AG10803 (cell line): Measurements from ENCODE around the gene ADGRG2.
A peak's percentile ranks its signal among the peaks of the same experiment; 100 is the strongest.

Source experiments
- DNase-seq: peaks from one replicate; pipeline ENCODE4 v3.0.0; 2010; ENCODE audit warnings: low read depth
- H3K4me3 ChIP-seq: 2 replicates; pipeline ENCODE4 v1.5.1; 2011; ENCODE audit warnings: mild to moderate bottlenecking, low read length, control low read depth
- TF ChIP-seq, protein P1 (sequence below): conservative IDR thresholded peaks from 2 replicates; pipeline ENCODE4 v1.5.1; 2011; ENCODE audit warnings: mild to moderate bottlenecking, low read length, control low read depth, inconsistent platforms

Gene ADGRG2

DNA sequence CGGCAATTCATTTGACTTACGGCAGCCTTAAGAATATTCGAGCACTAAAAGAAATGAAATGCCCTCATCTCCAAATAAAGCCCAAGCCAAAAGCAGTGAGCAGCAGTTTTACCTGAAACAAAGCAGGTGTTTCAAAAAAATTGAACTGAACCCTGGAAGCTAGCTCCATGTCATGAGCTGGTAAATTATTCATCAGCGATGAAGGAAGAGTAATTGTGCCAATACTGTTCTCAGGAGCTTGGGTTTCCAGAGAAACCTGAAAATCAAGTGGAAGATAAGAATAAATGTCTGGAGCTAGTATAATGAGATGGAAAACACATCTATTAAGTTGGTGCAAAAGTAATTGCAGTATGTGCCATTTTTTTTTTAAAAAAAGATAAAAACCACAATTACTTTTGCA lies 114.4 kb downstream of the ADGRG2 start:
- no peak for DNase-seq
- TF ChIP-seq, protein P1, sequence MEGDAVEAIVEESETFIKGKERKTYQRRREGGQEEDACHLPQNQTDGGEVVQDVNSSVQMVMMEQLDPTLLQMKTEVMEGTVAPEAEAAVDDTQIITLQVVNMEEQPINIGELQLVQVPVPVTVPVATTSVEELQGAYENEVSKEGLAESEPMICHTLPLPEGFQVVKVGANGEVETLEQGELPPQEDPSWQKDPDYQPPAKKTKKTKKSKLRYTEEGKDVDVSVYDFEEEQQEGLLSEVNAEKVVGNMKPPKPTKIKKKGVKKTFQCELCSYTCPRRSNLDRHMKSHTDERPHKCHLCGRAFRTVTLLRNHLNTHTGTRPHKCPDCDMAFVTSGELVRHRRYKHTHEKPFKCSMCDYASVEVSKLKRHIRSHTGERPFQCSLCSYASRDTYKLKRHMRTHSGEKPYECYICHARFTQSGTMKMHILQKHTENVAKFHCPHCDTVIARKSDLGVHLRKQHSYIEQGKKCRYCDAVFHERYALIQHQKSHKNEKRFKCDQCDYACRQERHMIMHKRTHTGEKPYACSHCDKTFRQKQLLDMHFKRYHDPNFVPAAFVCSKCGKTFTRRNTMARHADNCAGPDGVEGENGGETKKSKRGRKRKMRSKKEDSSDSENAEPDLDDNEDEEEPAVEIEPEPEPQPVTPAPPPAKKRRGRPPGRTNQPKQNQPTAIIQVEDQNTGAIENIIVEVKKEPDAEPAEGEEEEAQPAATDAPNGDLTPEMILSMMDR = no peak
- no peak overlapping the region for H3K4me3 ChIP-seq

DNA sequence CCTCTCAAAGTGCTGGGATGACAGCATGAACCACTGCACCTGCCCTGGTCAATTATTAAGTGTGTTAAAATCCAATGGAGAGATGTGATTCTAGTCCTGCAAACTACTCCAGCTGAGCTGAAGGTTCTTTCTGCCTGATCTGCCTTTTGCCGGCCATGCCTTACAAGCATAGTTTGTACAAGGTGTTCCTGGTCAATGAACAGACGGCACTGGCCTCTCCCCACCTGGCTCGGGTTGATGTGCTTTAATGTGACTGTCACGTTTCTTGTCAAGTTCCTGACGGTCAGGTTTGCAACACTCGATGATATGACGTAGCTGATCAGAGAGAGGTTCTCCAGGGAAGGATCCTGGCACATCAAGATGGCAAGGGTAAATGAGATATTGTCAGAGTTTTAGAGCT lies 115.3 kb downstream of the ADGRG2 start:
- H3K4me3 ChIP-seq = no peak overlapping the region
- TF ChIP-seq, protein P1 = no peak
- no peak for DNase-seq

DNA sequence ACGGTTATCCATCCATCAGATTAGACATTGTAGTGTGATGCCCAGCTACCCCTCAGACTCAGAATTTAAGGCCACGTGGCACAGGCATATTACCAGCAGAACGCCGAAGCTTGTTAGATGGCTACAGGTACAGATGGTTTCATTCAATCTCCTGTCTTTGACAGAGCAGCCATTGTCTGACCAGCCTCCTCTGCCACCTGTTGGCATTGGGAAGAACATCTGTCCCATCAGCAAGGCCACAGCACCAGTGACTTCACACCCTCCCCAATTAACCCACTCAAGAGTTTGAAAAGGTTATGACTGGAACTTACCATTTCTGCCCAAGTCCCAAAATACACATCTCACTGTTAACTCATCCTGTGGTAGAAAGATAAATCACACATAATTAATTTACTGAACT lies 116.4 kb downstream of the ADGRG2 start:
- no peak for DNase-seq
- H3K4me3 ChIP-seq = no peak overlapping the region
- TF ChIP-seq, protein P1 = no peak

DNA sequence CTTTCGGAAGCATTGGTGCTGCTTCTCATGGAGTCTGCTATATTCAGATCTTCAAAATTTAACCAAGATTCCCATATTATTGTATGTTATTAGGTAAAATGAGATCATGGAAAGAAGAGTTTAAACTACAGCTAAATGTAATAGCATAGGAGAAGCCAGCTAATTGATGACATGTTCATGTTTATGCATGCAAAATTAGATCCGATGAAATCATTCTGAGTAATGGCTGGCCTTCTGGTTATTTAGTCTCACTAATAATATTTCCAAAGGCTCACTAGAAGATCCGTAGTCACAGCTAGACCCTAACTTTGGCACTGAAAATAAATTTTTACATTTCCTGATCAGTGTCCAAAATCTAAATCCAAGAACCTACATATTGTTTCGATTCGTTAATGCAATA lies 118.5 kb downstream of the ADGRG2 start:
- TF ChIP-seq, protein P1 = no peak
- DNase-seq = no peak
- no peak overlapping the region for H3K4me3 ChIP-seq

DNA sequence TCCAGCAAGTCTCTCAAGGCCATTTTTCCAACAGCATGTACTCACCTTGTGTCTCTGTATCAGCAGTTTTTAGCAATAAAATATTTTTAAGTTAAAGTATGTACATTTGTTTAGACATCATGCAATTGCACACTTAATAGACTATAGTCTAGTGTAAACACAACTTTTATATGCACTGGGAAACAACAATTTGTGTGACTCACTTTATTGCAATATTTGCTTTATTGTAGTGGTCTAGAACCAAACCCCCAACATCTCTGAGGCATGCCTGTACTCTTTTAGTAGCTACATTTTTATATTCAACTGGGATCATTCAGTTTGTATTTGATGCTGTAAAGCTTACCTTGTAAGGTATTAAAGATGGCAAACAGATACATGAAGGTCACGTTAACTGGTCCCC lies 123.6 kb downstream of the ADGRG2 start:
- DNase-seq = no peak

DNA sequence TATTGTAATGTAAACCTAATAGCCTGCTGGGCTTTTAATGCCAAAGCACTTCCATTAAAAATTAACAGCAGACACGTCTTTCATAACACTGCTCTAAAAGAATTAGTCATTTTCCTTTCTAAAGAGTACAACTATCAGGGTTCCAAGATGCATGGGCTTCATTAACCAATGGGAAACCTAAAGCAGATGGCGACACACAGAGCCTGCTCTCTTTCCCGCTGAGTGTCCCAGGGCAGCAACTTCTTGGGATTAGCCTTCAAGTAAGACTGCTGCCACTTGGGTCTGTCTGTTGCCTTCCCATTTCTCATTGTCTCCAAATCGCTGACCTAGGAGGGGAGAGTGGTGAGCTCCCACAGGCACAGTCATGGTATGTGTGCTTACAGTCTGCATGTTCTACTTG lies 124.4 kb downstream of the ADGRG2 start:
- H3K4me3 ChIP-seq = no peak overlapping the region
- peak; percentile 38 for DNase-seq
- TF ChIP-seq, protein P1 = no peak

More for the DNA sequence above, 123.6 kb downstream of the ADGRG2 start:
- H3K4me3 ChIP-seq = no peak overlapping the region
- TF ChIP-seq, protein P1 = no peak

DNA sequence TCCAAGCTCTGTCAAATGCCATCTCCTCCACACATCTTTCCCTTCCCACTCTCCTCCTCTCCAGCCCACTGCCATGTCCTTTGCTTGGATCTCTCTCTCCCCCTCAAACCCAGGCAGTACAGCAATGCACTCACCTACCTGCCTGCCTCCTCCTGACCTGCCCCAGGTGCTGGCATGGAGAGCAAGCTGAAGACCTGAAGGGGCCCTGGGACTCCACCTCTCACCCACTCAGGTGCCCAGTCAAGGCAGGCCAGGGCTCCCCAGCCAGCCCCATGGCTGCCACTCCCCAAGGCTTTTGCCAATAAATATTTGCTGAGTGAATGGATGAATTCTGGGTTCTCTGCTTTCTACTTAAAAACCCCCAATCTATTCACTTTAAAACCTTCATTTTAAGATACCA lies 125.7 kb downstream of the ADGRG2 start:
- TF ChIP-seq, protein P1 = no peak
- no peak for DNase-seq
- no peak overlapping the region for H3K4me3 ChIP-seq
